MV-4-11 (cell line): ENCODE measurements around the gene MASTL.

Experiments
- DNase-seq: peaks from one replicate; lab custom pipeline; 2025; lab: John Stamatoyannopoulos, UW

The MASTL gene

DNA sequence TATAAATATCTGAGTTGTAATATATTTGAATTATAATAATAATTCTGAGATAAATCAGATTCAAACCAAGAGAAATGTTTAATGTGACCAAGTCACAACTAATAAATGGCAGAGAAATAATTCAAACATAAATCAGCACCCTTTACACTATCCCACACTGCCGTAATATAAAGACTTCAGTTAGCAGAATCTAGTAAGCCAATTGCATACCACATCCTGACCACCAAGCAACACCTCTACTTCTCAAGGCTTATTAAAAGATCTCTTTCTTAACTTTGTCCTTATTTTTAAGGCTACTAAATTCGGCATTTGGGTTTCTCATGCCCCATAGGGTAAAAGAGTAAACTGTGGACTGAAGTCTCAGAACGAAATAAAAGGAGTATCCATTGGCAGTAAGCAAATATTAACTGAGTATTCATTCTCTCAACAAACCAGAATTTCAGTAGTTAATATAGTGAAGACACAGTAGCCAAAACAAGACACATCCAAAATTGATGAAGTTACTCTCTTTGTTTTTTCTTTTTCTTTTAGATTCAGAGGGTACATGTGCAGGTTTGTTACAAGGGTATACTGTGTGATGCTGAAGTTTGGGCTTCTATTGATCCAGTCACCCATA is 70.6 kb downstream of the MASTL start:
- no peak for DNase-seq

DNA sequence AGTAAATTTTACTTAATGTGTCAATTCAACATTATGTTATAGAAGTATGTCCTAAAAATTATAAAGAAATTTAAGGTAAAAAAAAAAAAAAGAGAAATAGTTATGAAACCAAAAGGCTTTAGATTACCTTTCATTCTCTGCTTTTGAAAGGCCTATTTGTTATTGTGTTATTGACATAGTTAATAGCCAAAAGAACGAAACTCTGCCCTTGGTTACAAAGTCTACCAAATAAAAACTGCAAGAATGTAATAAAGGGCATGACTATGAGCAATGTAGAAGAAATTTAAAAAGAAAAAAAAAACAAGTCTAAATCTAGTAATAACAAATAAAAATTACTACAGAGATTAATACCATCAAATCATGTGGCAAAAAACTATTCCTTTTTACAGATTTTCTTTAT is 74.9 kb downstream of the MASTL start:
- no peak for DNase-seq

- no peak for DNase-seq
Measured at GRCh38 chr10:27235706-27236105, 80.6 kb downstream of the MASTL start.
